CD14-positive monocyte (primary cell): ENCODE results near the gene UHRF1. TPM values are rescaled to one million over a fixed set of nuclear protein-coding genes. Genes with fewer than 3 reads are reported as not detected.
A peak's percentile ranks its signal among the peaks of the same experiment; 100 is the strongest.

Experiments
- DNase-seq, 3 donors: peaks; one replicate each; pipeline ENCODE4 v3.0.0-alpha.2; 2011 to 2022
- H2AFZ ChIP-seq: 2 replicates; pipeline ENCODE4 v1.6.0; 2012; ENCODE audit warnings: mild to moderate bottlenecking, low read depth, low read length, inconsistent platforms; ENCODE audit not compliant: insufficient read depth, poor library complexity, severe bottlenecking
- H3K27ac ChIP-seq, 2 donors: 1 replicate in 1 of 2; 2 replicates in 1 of 2; pipeline ENCODE4 v1.5.1; 2012 to 2013; ENCODE audit warnings: low read length in 2 of 2, control low read depth in 1 of 2, inconsistent platforms in 1 of 2, low read depth in 1 of 2, mild to moderate bottlenecking in 1 of 2
- H3K27me3 ChIP-seq, 2 donors: one replicate each; pipeline versions ENCODE4 v1.6.0 to v1.6.1; 2011 to 2013; ENCODE audit warnings: low read length in 2 of 2; ENCODE audit not compliant: control insufficient read depth in 2 of 2, insufficient read depth in 2 of 2
- H3K36me3 ChIP-seq, 2 donors: replicated peaks in 1 of 2; 1 replicate in 1 of 2; 2 replicates in 1 of 2; pipeline versions ENCODE4 v1.5.1 to v1.6.1; 2012 to 2013; ENCODE audit warnings: low read length in 2 of 2, control low read depth in 1 of 2, inconsistent platforms in 1 of 2, mild to moderate bottlenecking in 1 of 2; ENCODE audit not compliant: insufficient read depth in 2 of 2, control insufficient read depth in 1 of 2
- H3K4me1 ChIP-seq, 2 donors: 1 replicate in 1 of 2; 2 replicates in 1 of 2; pipeline versions ENCODE4 v1.5.1 to v1.6.1; 2012 to 2013; ENCODE audit warnings: low read length in 2 of 2, control low read depth in 1 of 2, inconsistent platforms in 1 of 2, mild to moderate bottlenecking in 1 of 2, moderate library complexity in 1 of 2; ENCODE audit not compliant: insufficient read depth in 2 of 2, control insufficient read depth in 1 of 2
- H3K4me2 ChIP-seq: replicated peaks from 2 replicates; pipeline ENCODE3; 2012; ENCODE audit warnings: low read length, moderate library complexity, mild to moderate bottlenecking; ENCODE audit not compliant: poor library complexity, severe bottlenecking; ENCODE audit errors: extremely low read depth
- H3K4me3 ChIP-seq, 3 experiments: fragments of 200-600 bp in 1 of 3; sonication (generic) in 1 of 3; replicated peaks in 1 of 3; 1 replicate in 2 of 3; 2 replicates in 1 of 3; pipeline ENCODE4 v1.5.1; 2011 to 2013; ENCODE audit warnings: low read length in 3 of 3, mild to moderate bottlenecking in 3 of 3, control low read depth in 2 of 3, low read depth in 2 of 3, inconsistent platforms in 1 of 3, moderate library complexity in 1 of 3
- H3K79me2 ChIP-seq: 2 replicates; pipeline ENCODE4 v1.6.0; 2012; ENCODE audit warnings: mild to moderate bottlenecking, control low read depth, inconsistent platforms, low read length, moderate library complexity; ENCODE audit not compliant: insufficient read depth
- H3K9ac ChIP-seq: 2 replicates; pipeline ENCODE4 v1.6.0; 2017; ENCODE audit warnings: low read length, mild to moderate bottlenecking; ENCODE audit not compliant: insufficient read depth, poor library complexity, severe bottlenecking
- H3K9me3 ChIP-seq, 2 donors: replicated peaks in 1 of 2; 1 replicate in 1 of 2; 2 replicates in 1 of 2; pipeline versions ENCODE4 v1.5.1 to v1.6.1; 2012 to 2013; ENCODE audit warnings: low read length in 2 of 2, control low read depth in 1 of 2; ENCODE audit not compliant: control insufficient read depth in 1 of 2, insufficient read depth in 1 of 2
- H4K20me1 ChIP-seq: 2 replicates; pipeline ENCODE4 v1.6.0; 2012; ENCODE audit warnings: mild to moderate bottlenecking, low read length, control low read depth, moderate library complexity; ENCODE audit not compliant: insufficient read depth
- H3K27ac Mint-ChIP-seq, 7 donors: one replicate each; pipeline ENCODE4 v1.8.0; 2020; ENCODE audit warnings: mild to moderate bottlenecking in 7 of 7, mixed read lengths in 7 of 7, moderate library complexity in 6 of 7, inconsistent platforms in 2 of 7
- H3K27me3 Mint-ChIP-seq, 3 donors: one replicate each; pipeline ENCODE4 v1.8.0; 2021 to 2022; ENCODE audit warnings: low read depth in 3 of 3, mild to moderate bottlenecking in 3 of 3, mixed read lengths in 3 of 3, moderate library complexity in 3 of 3, inconsistent platforms in 1 of 3
- H3K36me3 Mint-ChIP-seq, 2 donors: one replicate each; pipeline ENCODE4 v1.8.0; 2020; ENCODE audit warnings: mixed read lengths in 2 of 2, inconsistent platforms in 1 of 2, mild to moderate bottlenecking in 1 of 2
- H3K4me1 Mint-ChIP-seq: one replicate; pipeline ENCODE4 v1.8.0; 2020; ENCODE audit warnings: mild to moderate bottlenecking, mixed read lengths
- H3K4me3 Mint-ChIP-seq, 2 donors: one replicate each; pipeline ENCODE4 v1.8.0; 2020; ENCODE audit warnings: mild to moderate bottlenecking in 2 of 2, mixed read lengths in 2 of 2, moderate library complexity in 1 of 2
- H3K9me3 Mint-ChIP-seq, 7 donors: one replicate each; pipeline ENCODE4 v1.8.0; 2020 to 2022; ENCODE audit warnings: mixed read lengths in 7 of 7, mild to moderate bottlenecking in 6 of 7, moderate library complexity in 6 of 7, inconsistent platforms in 2 of 7
- CTCF ChIP-seq: fragments of 200-600 bp; IDR thresholded peaks from one replicate; pipeline ENCODE4 v1.8.0; 2022; ENCODE audit warnings: antibody characterized with exemption, mild to moderate bottlenecking
- WGBS: methylation state at CpG from one replicate; pipeline ENCODE4 v1.1.5; 2013; ENCODE audit warnings: missing lambda C conversion rate; ENCODE audit not compliant: insufficient coverage; 5-methylcytosine and 5-hydroxymethylcytosine counted together
- intact Hi-C, 2 donors: fragments of 100-400 bp; cut with micrococcal nuclease; formaldehyde crosslinking; loops; one replicate each; pipeline versions ENCODE4 v1.15.0 to v1.15.1; 2023
- polyA plus RNA-seq, 3 donors: library from polyadenylated mRNA; depleted of rRNA in 1 of 3; unstranded in 2 of 3; stranded (reverse) in 1 of 3; fragments of 300-500 nt in 2 of 3; fragments of >200 nt in 1 of 3; fragmentation: Illumina TruSeq in 2 of 3; gene quantifications; 1 replicate in 2 of 3; 2 replicates in 1 of 3; pipeline ENCODE4 v1.2.3, GENCODE V29; 2012 to 2021

The UHRF1 gene
- polyA plus RNA-seq, 3 donors: 0.06 to 0.77 (median 0.63) TPM

GRCh38 chr19:4922530-4923275 lies 13.4 kb downstream of the UHRF1 start:
- Histone ChIP-seq H3K9me3 (no peaks in the 10 kb centered on the region), H3K36me3 (peaks cover 1 to 5% of the 10 kb centered on the region in 2 donors), H3K27me3 (no peaks in the 10 kb centered on the region), H2AFZ (peak overlapping the region; percentile 71), H3K79me2 (peaks cover 100% of the 10 kb centered on the region), H4K20me1 (no peaks in the 10 kb centered on the region), H3K4me2 (peak overlapping the region; percentile 30), H3K4me1 (peaks cover 9 to 19% of the 10 kb centered on the region in 2 donors), H3K27ac (peak overlapping the region in 1 of 2 donors; percentile 70), H3K9ac (no peak overlapping the region), H3K4me3 (no peak overlapping the region)
- no peak for TF ChIP-seq CTCF
- peaks cover 23% of the 10 kb centered on the region for H3K4me1 Mint-ChIP-seq
- intact Hi-C loops: no loop called here
- peaks cover 0 to 31% of the 10 kb centered on the region in 2 donors for H3K36me3 Mint-ChIP-seq
- H3K27ac Mint-ChIP-seq: peak overlapping the region in 6 of 7 donors; percentile 22 to 81 (median 58)
- peaks cover 0 to 2% (median 0%) of the 10 kb centered on the region in 7 donors for H3K9me3 Mint-ChIP-seq
- H3K27me3 Mint-ChIP-seq: peaks cover 0 to 1% (median 0%) of the 10 kb centered on the region in 3 donors
- 45% methylated on average over 15 of the region's 22 CpGs for WGBS
- DNase-seq: peak; percentile 23 to 44 (median 44)
- H3K4me3 Mint-ChIP-seq: peak overlapping the region; percentile 26 to 41

- H3K4me1 Mint-ChIP-seq: peaks cover 23% of the 10 kb centered on the region
- TF ChIP-seq CTCF: no peak
- peaks cover 100% of the 10 kb centered on the region for H3K79me2 ChIP-seq
- no peaks in the 10 kb centered on the region for H4K20me1 ChIP-seq
- H3K4me3 ChIP-seq: no peak overlapping the region
- peaks cover 0 to 2% (median 0%) of the 10 kb centered on the region in 7 donors for H3K9me3 Mint-ChIP-seq
- peaks cover 0 to 1% (median 0%) of the 10 kb centered on the region in 3 donors for H3K27me3 Mint-ChIP-seq
- H3K9ac ChIP-seq: no peak overlapping the region
- 94% methylated on average over 21 of the region's 21 CpGs for whole genome bisulfite sequencing
- peaks cover 9 to 19% of the 10 kb centered on the region in 2 donors for H3K4me1 ChIP-seq
- H3K4me2 ChIP-seq: no peak overlapping the region
- H3K36me3 Mint-ChIP-seq: peaks cover 0 to 36% of the 10 kb centered on the region in 2 donors
- no peaks in the 10 kb centered on the region for H3K9me3 ChIP-seq
- peak overlapping the region in 2 of 7 donors; percentile 32 to 66 for H3K27ac Mint-ChIP-seq
- DNase-seq: no peak
- H3K27me3 ChIP-seq: no peaks in the 10 kb centered on the region
- peak overlapping the region in 1 of 2 donors; percentile 70 for H3K27ac ChIP-seq
- no peak overlapping the region for H2AFZ ChIP-seq
- intact Hi-C loops: no loop called here
- no peak overlapping the region for H3K4me3 Mint-ChIP-seq
- peaks cover 2 to 10% of the 10 kb centered on the region in 2 donors for H3K36me3 ChIP-seq
Measured at GRCh38 chr19:4923276-4923747, 14.0 kb downstream of the UHRF1 start.
